HG03439 (cell line): ENCODE results near the gene USP21.

Source experiments
- ATAC-seq: cut with Tn5 transposase; IDR thresholded peaks from one replicate; pipeline ENCODE4 v1.9.1; 2021; ENCODE audit warnings: mild to moderate bottlenecking, moderate library complexity; ENCODE audit not compliant: unreplicated experiment

USP21 gene

DNA sequence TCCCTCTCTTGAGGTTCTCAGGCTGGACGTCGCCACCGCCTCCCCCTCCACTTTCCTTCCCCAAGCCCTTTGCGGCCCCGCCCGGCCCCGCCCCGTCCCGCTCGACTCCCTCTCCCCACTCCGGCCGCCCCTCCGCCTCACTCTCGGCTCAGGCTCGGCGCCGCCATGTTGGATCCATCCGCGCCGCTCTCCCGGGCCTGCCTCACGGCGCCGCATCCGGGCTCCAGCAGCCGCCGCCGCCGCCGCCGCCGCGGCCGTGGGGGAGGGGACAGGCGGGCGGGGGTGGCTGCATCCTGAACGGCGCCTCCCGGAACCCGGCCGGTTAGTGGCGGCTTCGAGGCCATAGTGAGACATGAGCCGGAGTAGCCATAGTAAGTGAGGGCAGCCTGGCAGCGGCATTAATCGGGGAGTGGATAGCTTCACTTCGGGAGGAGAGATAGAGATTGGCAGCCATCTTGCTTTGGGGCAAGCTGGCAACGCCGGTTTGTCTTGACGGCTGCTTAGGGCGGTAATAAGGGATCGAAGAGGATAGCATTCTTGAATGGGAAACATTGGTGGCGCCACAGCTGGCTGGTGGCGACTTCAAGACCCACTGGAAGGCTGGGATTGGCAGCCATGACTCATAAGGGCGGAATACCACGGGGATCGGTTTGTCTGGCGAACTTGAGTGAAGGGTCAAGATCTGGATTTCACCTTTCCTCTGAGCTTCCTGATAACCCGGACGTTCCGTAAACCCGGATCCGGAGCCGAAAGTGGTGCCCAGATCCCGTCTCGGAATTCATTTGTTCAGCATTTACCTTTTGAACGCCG is 26.7 kb upstream of the USP21 start, which contains the start of gene DEDD:
Gene DEDD, minus strand, starts transcription at position 258 of the 810 bp plus-strand sequence. CDS start 8,205 bp downstream, outside the sequence.
- peak; percentile 93 for ATAC-seq

DNA sequence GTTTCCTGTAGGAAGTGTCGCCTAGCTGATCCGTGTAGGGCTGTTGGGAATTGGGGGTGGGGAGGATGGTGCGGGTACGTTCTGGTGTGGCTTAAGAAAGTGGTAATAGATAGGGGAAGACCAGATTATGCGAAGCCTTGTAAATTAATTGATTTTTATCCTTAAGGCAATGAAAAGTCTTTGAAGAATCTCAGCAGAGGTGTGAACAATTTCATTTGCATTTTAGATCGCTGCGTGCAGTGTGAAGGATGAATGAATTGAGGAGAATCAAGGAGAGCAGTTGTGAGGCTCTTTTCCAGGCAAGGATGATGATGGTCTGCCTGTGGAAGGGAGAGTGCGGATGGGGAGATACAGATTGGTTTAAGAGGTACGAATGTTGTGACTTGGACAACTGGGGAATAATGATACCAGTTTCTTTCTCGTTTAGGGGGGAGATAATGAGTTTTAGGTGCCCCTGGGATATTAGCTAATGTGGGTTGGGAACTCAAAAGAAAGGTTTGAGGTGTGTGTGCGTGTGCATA is 26.0 kb upstream of the USP21 start:
- ATAC-seq = peak; percentile 17

GRCh38 chr1:161137881-161138280 is 21.4 kb upstream of the USP21 start:
- ATAC-seq = no peak

DNA sequence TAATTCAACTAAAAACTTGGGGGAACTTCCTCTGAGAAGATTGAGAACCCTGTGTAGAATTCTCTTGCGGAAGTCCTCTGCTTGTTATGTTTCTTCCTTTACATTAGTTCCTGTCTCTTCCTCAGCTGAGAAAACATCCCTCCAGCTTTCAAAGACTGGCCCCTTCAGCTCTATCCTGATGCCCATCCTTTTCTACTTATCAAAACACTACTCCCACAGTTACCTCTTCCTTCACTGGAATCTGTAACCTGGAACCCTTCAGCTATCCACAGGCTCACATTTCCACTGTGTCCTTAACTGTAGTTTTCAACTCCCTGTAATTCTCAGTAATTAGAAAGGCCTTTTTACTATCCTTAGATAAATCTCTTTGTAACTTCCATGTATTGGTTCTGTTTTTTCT is 20.9 kb upstream of the USP21 start:
- ATAC-seq = no peak

DNA sequence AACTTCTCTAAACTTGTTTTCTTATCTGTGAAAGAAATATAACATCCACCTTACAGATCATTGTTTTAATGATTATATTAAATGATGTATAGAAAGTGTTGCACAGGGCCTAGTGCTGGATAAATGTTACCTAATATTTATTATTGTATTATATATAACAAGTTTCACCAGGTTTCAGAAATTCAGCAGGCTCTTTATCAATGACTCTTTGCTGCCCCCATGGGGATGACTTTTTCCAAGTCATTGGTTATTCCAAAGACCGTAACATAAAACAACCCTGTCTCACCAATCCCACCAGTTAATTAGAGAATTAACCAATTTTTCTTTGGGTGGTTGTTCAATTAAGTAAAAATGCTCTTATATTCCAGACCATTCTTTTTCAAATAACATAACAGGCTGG is 19.5 kb upstream of the USP21 start:
- ATAC-seq = no peak

- no peak for ATAC-seq
Measured at GRCh38 chr1:161140755-161141400, 18.4 kb upstream of the USP21 start.

GRCh38 chr1:161145832-161146231 is 13.5 kb upstream of the USP21 start:
- no peak for ATAC-seq

- ATAC-seq = no peak
Measured at GRCh38 chr1:161153176-161153575, 6.1 kb upstream of the USP21 start.

DNA sequence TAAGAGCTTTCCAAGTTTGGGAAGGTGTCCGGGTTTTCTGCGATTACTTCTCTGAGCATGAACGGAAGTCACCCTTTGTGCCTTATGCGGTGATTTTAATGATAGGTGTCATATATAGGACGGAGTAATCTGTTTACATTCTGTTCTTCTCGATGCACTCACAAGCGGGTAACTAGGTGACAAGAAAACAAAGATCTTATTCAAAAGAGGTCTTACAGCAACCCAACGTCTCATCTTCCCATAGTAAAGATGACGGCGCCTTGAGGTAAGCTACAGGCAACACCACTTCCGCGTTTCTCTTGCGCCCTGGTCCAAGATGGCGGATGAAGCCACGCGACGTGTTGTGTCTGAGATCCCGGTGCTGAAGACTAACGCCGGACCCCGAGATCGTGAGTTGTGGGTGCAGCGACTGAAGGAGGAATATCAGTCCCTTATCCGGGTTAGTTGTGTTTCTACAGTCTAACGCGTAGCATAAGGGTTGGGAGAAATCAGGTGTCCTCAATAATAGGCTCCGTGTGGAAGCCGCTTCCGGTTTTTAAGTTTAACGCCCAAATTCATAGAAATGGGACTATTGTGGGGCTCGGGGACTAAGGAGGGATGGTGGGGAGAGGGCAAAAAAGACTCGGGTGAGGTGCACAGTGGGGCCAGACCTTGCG is 5.5 kb upstream of the USP21 start, which contains the start of gene UFC1:
Gene UFC1, plus strand, starts transcription at position 297 of the 656 bp plus-strand sequence. Its CDS starts 20 bp downstream, at position 317.
- ATAC-seq = peak; percentile 76

DNA sequence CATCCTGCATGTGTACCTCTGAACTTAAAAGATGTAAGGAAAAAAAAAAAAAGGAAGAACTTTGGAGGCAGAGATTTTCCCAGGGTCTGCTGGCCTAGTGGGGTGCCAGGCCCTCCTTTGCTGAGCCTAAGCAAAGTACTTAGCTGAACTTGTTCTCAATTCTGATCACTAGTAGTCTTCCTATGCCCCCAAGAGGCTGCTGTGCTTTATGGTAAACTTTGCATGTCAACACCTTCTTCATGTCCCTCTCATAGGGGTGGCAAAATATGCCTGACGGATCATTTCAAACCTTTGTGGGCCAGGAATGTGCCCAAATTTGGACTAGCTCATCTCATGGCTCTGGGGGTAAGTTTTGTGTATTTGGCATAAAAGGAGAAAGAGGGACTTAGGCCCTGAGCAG is 1.4 kb upstream of the USP21 start:
- ATAC-seq = no peak

GRCh38 chr1:161158316-161159010 is 837 bp upstream of the USP21 start:
- no peak for ATAC-seq

DNA sequence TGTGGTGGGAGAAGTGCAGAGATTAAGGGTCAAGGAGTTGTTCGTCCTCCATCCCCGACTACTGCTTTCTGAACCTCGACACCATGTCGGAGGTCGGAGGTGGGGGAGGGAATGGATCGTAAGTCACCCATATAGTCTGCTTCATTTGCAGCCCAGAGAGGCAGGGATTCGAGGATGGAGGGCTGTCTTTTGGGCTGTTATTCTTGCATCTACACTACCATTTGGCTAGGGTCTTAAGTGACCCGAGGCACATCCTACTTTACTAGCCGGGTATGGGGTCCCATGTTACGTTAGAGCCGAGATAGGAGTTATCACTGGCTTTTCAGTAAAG is 578 bp downstream of the USP21 start:
- ATAC-seq = no peak

- no peak for ATAC-seq
Measured at GRCh38 chr1:161160671-161161145, 1.4 kb downstream of the USP21 start.

DNA sequence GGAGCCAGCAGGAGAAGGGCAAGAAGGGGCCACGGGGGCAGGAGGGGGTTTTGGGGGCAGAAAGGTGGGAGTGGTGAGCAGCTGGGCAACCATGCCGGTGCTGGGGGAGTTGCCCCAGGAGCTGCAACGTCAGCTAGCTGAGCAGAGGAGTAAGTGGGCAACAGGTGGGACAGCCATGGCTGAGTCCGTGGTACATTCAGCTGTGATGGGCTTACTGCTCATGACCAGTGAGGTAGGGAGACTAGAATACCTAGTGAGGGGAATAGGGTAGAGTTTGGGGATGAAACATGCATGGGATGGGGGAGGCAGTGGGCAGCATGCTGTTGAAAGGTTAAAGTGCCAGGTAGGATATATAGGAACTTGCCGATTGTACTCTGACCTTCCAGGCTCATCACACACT is 2.4 kb downstream of the USP21 start:
- ATAC-seq = no peak

DNA sequence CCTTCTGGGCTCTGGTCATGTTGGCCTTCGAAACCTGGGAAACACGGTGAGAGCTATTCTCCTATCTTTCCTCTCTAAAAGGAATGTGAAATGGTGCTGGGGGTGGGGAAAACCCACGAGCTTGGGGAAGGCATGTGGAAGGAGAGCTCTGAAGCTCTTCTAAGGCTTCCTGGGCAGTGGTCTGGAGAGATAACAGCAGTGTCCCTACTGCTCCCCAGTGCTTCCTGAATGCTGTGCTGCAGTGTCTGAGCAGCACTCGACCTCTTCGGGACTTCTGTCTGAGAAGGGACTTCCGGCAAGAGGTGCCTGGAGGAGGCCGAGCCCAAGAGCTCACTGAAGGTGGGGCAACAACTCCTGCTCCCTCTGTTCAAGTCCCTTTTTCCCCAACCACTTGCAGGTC is 2.8 kb downstream of the USP21 start:
- ATAC-seq = no peak

GRCh38 chr1:161162806-161163205 is 3.5 kb downstream of the USP21 start:
- ATAC-seq = no peak

DNA sequence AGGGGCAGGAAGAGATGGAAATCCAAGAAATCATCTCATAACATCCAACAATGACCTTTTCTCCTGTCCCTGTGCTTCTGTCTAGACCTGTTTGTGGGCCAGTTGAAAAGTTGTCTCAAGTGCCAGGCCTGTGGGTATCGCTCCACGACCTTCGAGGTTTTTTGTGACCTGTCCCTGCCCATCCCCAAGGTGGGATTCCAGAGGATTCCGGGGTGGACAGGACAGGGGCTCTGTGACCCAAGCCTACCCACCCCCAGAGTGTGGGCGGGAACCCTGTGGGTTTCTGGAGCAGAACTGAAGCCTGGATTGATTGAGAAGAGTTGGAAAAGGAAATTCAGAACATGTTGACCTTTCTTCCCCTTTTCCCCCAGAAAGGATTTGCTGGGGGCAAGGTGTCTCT is 4.5 kb downstream of the USP21 start:
- no peak for ATAC-seq

DNA sequence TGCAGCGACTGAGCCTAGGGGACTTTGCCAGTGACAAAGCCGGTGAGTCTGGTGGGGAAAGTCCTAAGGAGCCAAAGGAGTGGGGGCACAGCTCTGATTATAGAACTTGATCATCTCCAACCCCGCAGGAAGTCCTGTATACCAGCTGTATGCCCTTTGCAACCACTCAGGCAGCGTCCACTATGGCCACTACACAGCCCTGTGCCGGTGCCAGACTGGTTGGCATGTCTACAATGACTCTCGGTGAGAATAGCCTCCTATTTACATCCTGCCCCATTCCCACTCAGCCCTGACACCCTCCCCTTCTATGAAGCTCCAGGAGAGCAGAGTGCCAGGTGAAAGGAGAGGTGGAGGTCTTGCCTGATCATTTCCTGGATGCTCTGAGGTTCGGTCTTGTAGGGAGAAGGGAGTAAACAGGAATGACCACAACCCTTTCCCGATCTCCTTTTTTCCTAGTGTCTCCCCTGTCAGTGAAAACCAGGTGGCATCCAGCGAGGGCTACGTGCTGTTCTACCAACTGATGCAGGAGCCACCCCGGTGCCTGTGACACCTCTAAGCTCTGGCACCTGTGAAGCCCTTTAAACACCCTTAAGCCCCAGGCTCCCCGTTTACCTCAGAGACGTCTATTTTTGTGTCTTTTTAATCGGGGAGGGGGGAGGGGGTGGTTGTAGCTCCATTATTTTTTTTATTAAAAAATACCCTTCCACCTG is 5.8 kb downstream of the USP21 start:
- no peak for ATAC-seq

DNA sequence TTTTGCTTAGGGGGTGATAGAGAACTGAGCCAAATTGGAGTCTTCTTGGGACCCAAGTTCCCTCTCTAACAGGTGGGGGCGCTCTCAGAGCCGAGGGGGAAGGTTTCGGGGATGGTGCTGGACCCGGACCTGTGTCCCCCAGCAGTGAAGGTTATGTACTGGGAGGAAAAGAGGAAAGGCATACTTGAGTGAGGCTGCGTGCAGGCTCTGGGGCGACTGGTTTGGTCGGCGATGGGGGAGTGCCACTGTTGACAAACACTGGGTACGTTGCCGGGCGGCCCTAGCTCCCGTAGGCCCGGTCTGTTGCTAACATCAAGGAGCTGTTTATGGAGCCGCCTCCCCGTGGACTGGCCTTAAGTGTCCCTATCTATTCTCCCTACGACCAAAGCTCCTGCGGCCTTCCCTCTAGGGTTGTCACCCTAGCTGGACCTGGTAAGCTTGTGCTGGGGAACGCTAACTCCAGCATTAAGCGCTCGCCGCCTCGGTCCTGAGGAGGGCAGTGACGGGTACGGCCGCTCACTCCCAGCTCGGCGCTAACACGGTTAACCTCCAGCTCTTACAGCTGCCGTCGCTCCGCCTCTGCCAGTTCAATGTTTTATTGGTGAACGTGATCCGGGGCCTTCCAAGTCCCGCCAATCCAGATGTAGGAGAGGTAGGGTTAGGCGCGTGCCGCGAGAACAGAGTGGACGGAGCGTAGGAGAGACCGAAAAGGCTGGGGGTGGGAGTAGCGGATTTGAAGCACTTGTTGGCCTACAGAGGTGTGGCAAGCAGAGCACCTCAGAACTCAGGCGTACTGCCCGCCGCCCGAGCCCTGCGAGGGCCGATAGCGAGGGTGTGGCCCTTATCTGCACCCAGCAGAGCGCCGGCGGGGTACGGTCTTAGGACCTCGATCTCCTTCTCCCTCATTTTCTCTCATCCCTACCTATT is 6.7 kb downstream of the USP21 start, which contains the start of gene PPOX:
Gene PPOX, plus strand, starts transcription at position 685 of the 927 bp plus-strand sequence. CDS start 422 bp downstream, outside the sequence.
- ATAC-seq = peak; percentile 90
